Activated CD8-positive, alpha-beta memory T cell treated with anti-CD3 and anti-CD28 coated beads, Interleukin-2, amount 50 U/mL, for 24 hours (primary cell): Measurements from ENCODE around the gene SMYD2.

Experiments used
- DNase-seq: peaks from one replicate; pipeline ENCODE4 v3.0.0-alpha.2; 2020; ENCODE audit errors: extremely low read depth

The SMYD2 gene

GRCh38 chr1:214361636-214362035 lies 80.7 kb downstream of the SMYD2 start:
- no peak for DNase-seq

GRCh38 chr1:214362188-214362882 lies 81.4 kb downstream of the SMYD2 start:
- DNase-seq: no peak

- DNase-seq: no peak
Measured at GRCh38 chr1:214363386-214363785, 82.4 kb downstream of the SMYD2 start.

- DNase-seq: no peak
Measured at GRCh38 chr1:214364386-214364785, 83.4 kb downstream of the SMYD2 start.

GRCh38 chr1:214364786-214365295 lies 83.9 kb downstream of the SMYD2 start:
- DNase-seq: no peak

GRCh38 chr1:214367841-214368240 lies 86.9 kb downstream of the SMYD2 start:
- DNase-seq: no peak

- DNase-seq: no peak
Measured at GRCh38 chr1:214369364-214369763, 88.4 kb downstream of the SMYD2 start.

- no peak for DNase-seq
Measured at GRCh38 chr1:214370615-214371014, 89.7 kb downstream of the SMYD2 start.

GRCh38 chr1:214372092-214372491 lies 91.1 kb downstream of the SMYD2 start:
- no peak for DNase-seq

- DNase-seq: no peak
Measured at GRCh38 chr1:214377485-214377884, 96.5 kb downstream of the SMYD2 start.

- DNase-seq: no peak
Measured at GRCh38 chr1:214377886-214378285, 96.9 kb downstream of the SMYD2 start.

- DNase-seq: no peak
Measured at GRCh38 chr1:214378492-214378891, 97.5 kb downstream of the SMYD2 start.

GRCh38 chr1:214379236-214379970 lies 98.4 kb downstream of the SMYD2 start:
- DNase-seq: no peak

- no peak for DNase-seq
Measured at GRCh38 chr1:214380396-214380795, 99.4 kb downstream of the SMYD2 start.

GRCh38 chr1:214380986-214381695 lies 100.2 kb downstream of the SMYD2 start:
- DNase-seq: no peak

- DNase-seq: no peak
Measured at GRCh38 chr1:214383381-214384372, 102.7 kb downstream of the SMYD2 start.

- no peak for DNase-seq
Measured at GRCh38 chr1:214384373-214385079, 103.6 kb downstream of the SMYD2 start.

- DNase-seq: no peak
Measured at GRCh38 chr1:214385428-214385827, 104.5 kb downstream of the SMYD2 start.

GRCh38 chr1:214386333-214386732 lies 105.4 kb downstream of the SMYD2 start:
- DNase-seq: no peak
